Measurements from ENCODE around the gene DYNC1I2.

- TF ChIP-seq CTCF (IDR thresholded peaks at IDR 0.05; ENCODE audit: low read length) (no peak), EZH2 (IDR thresholded peaks at IDR 0.05; ENCODE audit: borderline replicate concordance, low read length) (no peak)
Observed at GRCh38 chr2:171670655-171671054, 16.6 kb upstream of the DYNC1I2 start.

Measured in OCI-LY1 (cell line).